HCT116 (cell line): Measurements from ENCODE around the gene RBX1. TPM values are rescaled to one million over a fixed set of nuclear protein-coding genes. Genes with fewer than 3 reads are reported as not detected.

Experiments used
- ATAC-seq: fragments of 200-7000 bp; cut with Tn5 transposase; 2 replicates; pipeline ENCODE4 v1.9.1; 2020; ENCODE audit warnings: mild to moderate bottlenecking, moderate library complexity
- BruUV-seq: library from RNA; stranded (reverse); fragments of 400-500 nt; replicated peaks from 2 replicates; lab custom pipeline; 2021; lab: Mats Ljungman, UMichigan
- CTCF ChIA-PET: fragments of 300-600 bp; sonication (Branson Sonifier 250); formaldehyde crosslinking; loops from one replicate; lab custom pipeline; 2021; ENCODE audit warnings: antibody characterized with exemption; lab: Charles Lee
- POLR2A ChIA-PET: fragments of 300-600, 350-600 bp; sonication (Branson Sonifier 250); formaldehyde crosslinking; loops from one replicate; lab custom pipeline; 2021; ENCODE audit warnings: antibody characterized with exemption; lab: Charles Lee
- RAD21 ChIA-PET, 2 experiments: fragments of 300-600 bp; sonication (Branson Sonifier 250); formaldehyde crosslinking; loops; one replicate each; lab custom pipeline; 2023; ENCODE audit warnings: low total read pairs in 2 of 2; ENCODE audit not compliant: uncharacterized antibody in 2 of 2, unreplicated experiment in 2 of 2, low non-redundant PET in 1 of 2; lab: Charles Lee
- DNase-seq: peaks from one replicate; pipeline ENCODE4 v3.0.0-alpha.2; 2010; ENCODE audit warnings: low read depth, low spot score
- H2AFZ ChIP-seq: fragments of 200-600 bp; shearing (Covaris generic), sonication (generic); 2 replicates; pipeline ENCODE4 v1.6.1; 2017; ENCODE audit warnings: low read depth, mixed run types, mixed read lengths, antibody characterized with exemption, low read length; ENCODE audit not compliant: poor library complexity, severe bottlenecking
- H3K27ac ChIP-seq: 2 replicates; pipeline ENCODE4 v1.5.1; 2012; ENCODE audit warnings: low read depth, low read length
- H3K27me3 ChIP-seq: fragments of 200-600 bp; sonication (generic); 2 replicates; pipeline ENCODE4 v1.6.1; 2016; ENCODE audit warnings: mixed run types, low read length, mixed read lengths; ENCODE audit not compliant: insufficient read depth
- H3K36me3 ChIP-seq, 2 experiments: fragments of 200-500 bp in 1 of 2; fragments of 200-600 bp in 1 of 2; sonication (Bioruptor generic) in 1 of 2; sonication (generic) in 1 of 2; 2 replicates each; pipeline versions ENCODE4 v1.5.1 to v1.6.1; 2014 to 2016; ENCODE audit warnings: low read length in 2 of 2, inconsistent platforms in 1 of 2, mixed read lengths in 1 of 2, mixed run types in 1 of 2; ENCODE audit not compliant: insufficient read depth in 2 of 2, control insufficient read depth in 1 of 2
- H3K4me1 ChIP-seq, 2 experiments: fragments of 200-600 bp in 1 of 2; sonication (generic) in 1 of 2; 2 replicates each; pipeline versions ENCODE4 v1.5.1 to v1.6.1; 2012 to 2017; ENCODE audit warnings: low read length in 2 of 2, inconsistent platforms in 1 of 2, mild to moderate bottlenecking in 1 of 2, mixed read lengths in 1 of 2, mixed run types in 1 of 2, moderate library complexity in 1 of 2; ENCODE audit not compliant: insufficient read depth in 2 of 2, control insufficient read depth in 1 of 2
- H3K4me2 ChIP-seq: fragments of 200-600 bp; sonication (generic); 2 replicates; pipeline ENCODE4 v1.6.1; 2017; ENCODE audit warnings: mixed run types, low read length, mixed read lengths
- H3K4me3 ChIP-seq, 2 experiments: fragments of 200-600 bp in 1 of 2; sonication (generic) in 1 of 2; replicated peaks in 1 of 2; 2 replicates each; pipeline ENCODE4 v1.5.1; 2011 to 2016; ENCODE audit warnings: low read length in 2 of 2, control low read depth in 1 of 2, low read depth in 1 of 2, mild to moderate bottlenecking in 1 of 2, mixed read lengths in 1 of 2, mixed run types in 1 of 2
- H3K79me2 ChIP-seq: fragments of 200-600 bp; sonication (generic); 2 replicates; pipeline ENCODE4 v1.6.1; 2017; ENCODE audit warnings: mild to moderate bottlenecking, mixed run types, low read length, moderate library complexity, mixed read lengths; ENCODE audit not compliant: insufficient read depth
- H3K9ac ChIP-seq: fragments of 200-600 bp; sonication (generic); 2 replicates; pipeline ENCODE4 v1.6.1; 2016; ENCODE audit warnings: low read length, mixed read lengths
- H3K9me2 ChIP-seq: fragments of 200-600 bp; sonication (generic), shearing (Covaris generic); 2 replicates; pipeline ENCODE4 v1.6.1; 2017; ENCODE audit warnings: mixed run types, mild to moderate bottlenecking, moderate library complexity; ENCODE audit not compliant: insufficient read depth
- H3K9me3 ChIP-seq, 2 experiments: fragments of 200-500 bp in 1 of 2; fragments of 200-600 bp in 1 of 2; sonication (Bioruptor generic) in 1 of 2; sonication (generic) in 1 of 2; 2 replicates each; pipeline ENCODE4 v1.6.1; 2014 to 2017; ENCODE audit warnings: low read length in 2 of 2, mixed read lengths in 2 of 2, inconsistent platforms in 1 of 2, low read depth in 1 of 2, mild to moderate bottlenecking in 1 of 2, mixed run types in 1 of 2, moderate library complexity in 1 of 2; ENCODE audit not compliant: control insufficient read depth in 1 of 2, insufficient read depth in 1 of 2
- H4K20me1 ChIP-seq: fragments of 200-600 bp; sonication (generic), shearing (Covaris generic); 2 replicates; pipeline ENCODE4 v1.6.1; 2017; ENCODE audit warnings: mixed run types, mild to moderate bottlenecking, moderate library complexity; ENCODE audit not compliant: insufficient read depth
- ELF1 ChIP-seq: IDR thresholded peaks from 2 replicates; pipeline ENCODE4 v1.6.1; 2012; ENCODE audit warnings: low read depth, borderline replicate concordance
- EZH2 ChIP-seq: fragments of 200-600 bp; sonication (generic); IDR thresholded peaks from 2 replicates; pipeline ENCODE4 v1.6.1; 2017; ENCODE audit warnings: antibody characterized with exemption, mixed run types
- FOSL1 ChIP-seq: IDR thresholded peaks from 2 replicates; pipeline ENCODE4 v1.6.1; 2012; ENCODE audit warnings: low read depth
- POLR2AphosphoS5 ChIP-seq: IDR thresholded peaks from 2 replicates; pipeline ENCODE4 v1.6.1; 2011; ENCODE audit warnings: mild to moderate bottlenecking, low read depth, low read length, moderate library complexity
- SP1 ChIP-seq: IDR thresholded peaks from 2 replicates; pipeline ENCODE4 v1.6.1; 2012; ENCODE audit warnings: low read depth
- SRF ChIP-seq: IDR thresholded peaks from 2 replicates; pipeline ENCODE4 v1.6.1; 2012; ENCODE audit warnings: low read depth
- YY1 ChIP-seq: IDR thresholded peaks from 2 replicates; pipeline ENCODE4 v1.6.1; 2011; ENCODE audit warnings: low read length, low read depth, moderate library complexity, mild to moderate bottlenecking; ENCODE audit not compliant: insufficient replicate concordance; ENCODE audit errors: extremely low read depth
- ZNF274 ChIP-seq: fragments of 200-500 bp; sonication (Bioruptor generic); IDR thresholded peaks from 2 replicates; pipeline ENCODE4 v1.6.1; 2014; ENCODE audit warnings: mild to moderate bottlenecking, low read depth, low read length, inconsistent platforms
- intact Hi-C: fragments of 100-400 bp; cut with micrococcal nuclease; formaldehyde crosslinking; loops from 2 replicates; pipeline ENCODE4 v1.10.0; 2022
- total RNA-seq: library from RNA; stranded (reverse); gene quantifications from one replicate; pipeline ENCODE4 v1.2.1, GENCODE V29; 2021; ENCODE audit not compliant: unreplicated experiment
- TF ChIP-seq, protein P1 (sequence below): IDR thresholded peaks from 2 replicates; pipeline ENCODE4 v1.6.1; 2012; ENCODE audit warnings: low read depth
- TF ChIP-seq, protein P2 (sequence below): IDR thresholded peaks from 2 replicates; pipeline ENCODE4 v1.6.1; 2012

The RBX1 gene
- total RNA-seq, 1 experiment from 2014 or later: 51.2 TPM

DNA sequence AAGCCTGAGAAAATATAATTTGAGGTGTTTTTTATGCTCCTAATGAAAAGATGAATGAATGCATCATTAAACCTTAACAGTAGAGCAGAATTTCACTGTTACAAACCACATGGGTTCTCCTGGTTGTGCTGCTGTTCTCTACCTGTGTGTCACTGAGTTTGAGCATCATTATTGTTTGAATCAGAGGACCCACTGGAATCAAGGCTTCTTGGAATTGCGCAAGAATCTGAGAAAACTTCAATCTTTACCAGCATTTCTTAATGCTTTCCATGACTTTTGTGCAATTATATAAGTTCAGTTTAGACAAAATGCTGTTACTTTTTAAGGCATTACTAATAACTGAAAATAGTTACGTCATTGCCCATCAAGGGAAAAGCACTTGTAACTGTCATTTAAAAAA lies 18.8 kb upstream of the RBX1 start (continued):
- TF ChIP-seq, protein P1, sequence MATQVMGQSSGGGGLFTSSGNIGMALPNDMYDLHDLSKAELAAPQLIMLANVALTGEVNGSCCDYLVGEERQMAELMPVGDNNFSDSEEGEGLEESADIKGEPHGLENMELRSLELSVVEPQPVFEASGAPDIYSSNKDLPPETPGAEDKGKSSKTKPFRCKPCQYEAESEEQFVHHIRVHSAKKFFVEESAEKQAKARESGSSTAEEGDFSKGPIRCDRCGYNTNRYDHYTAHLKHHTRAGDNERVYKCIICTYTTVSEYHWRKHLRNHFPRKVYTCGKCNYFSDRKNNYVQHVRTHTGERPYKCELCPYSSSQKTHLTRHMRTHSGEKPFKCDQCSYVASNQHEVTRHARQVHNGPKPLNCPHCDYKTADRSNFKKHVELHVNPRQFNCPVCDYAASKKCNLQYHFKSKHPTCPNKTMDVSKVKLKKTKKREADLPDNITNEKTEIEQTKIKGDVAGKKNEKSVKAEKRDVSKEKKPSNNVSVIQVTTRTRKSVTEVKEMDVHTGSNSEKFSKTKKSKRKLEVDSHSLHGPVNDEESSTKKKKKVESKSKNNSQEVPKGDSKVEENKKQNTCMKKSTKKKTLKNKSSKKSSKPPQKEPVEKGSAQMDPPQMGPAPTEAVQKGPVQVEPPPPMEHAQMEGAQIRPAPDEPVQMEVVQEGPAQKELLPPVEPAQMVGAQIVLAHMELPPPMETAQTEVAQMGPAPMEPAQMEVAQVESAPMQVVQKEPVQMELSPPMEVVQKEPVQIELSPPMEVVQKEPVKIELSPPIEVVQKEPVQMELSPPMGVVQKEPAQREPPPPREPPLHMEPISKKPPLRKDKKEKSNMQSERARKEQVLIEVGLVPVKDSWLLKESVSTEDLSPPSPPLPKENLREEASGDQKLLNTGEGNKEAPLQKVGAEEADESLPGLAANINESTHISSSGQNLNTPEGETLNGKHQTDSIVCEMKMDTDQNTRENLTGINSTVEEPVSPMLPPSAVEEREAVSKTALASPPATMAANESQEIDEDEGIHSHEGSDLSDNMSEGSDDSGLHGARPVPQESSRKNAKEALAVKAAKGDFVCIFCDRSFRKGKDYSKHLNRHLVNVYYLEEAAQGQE: no peak
- no peak for TF ChIP-seq ZNF274
- TF ChIP-seq SRF: no peak
- no peak for TF ChIP-seq POLR2AphosphoS5
- no peak for TF ChIP-seq SP1
- no peak for TF ChIP-seq YY1

DNA sequence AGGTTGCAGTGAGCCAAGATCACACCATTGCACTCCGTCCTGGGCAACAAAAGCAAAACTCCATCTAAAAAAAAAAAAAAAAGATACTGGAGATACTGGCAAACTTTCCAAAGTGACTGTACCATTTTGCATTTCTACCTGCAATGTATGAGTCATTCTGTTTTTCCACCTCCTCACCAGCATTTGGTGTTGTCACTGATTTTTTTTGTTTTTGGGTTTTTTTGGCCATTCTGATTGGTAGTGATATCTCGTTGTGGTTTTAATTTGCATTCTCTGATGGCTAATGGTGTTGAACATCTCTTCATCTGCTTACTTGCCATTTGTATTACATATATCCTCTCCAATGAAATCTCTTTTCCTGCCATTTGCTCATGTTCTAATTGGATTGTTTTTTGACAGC lies 12.0 kb upstream of the RBX1 start:
- H3K4me1 ChIP-seq: no peaks in the 10 kb centered on the region
- no peaks in the 10 kb centered on the region for H3K36me3 ChIP-seq
- DNase-seq (no peak), ATAC-seq (no peak)
- no peak overlapping the region for H2AFZ ChIP-seq
- no peaks in the 10 kb centered on the region for H3K27me3 ChIP-seq
- no peak overlapping the region for H3K9ac ChIP-seq
- no peaks in the 10 kb centered on the region for H4K20me1 ChIP-seq
- intact Hi-C loops: no loop called here
- H3K9me2 ChIP-seq: no peaks in the 10 kb centered on the region
- H3K79me2 ChIP-seq: no peaks in the 10 kb centered on the region
- H3K27ac ChIP-seq: no peak overlapping the region
- ChIA-PET RAD21 (no interaction called here), POLR2A (no interaction called here), CTCF (no interaction called here)
- TF ChIP-seq ZNF274 (no peak), ELF1 (no peak), EZH2 (no peak), YY1 (no peak), FOSL1 (no peak)
- TF ChIP-seq, protein P2, sequence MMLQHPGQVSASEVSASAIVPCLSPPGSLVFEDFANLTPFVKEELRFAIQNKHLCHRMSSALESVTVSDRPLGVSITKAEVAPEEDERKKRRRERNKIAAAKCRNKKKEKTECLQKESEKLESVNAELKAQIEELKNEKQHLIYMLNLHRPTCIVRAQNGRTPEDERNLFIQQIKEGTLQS: no peak
- TF ChIP-seq, protein P1: no peak
- no peaks in the 10 kb centered on the region for H3K9me3 ChIP-seq
- no peak overlapping the region for H3K4me2 ChIP-seq
- BruUV-seq: no TSS peak
- H3K4me3 ChIP-seq: no peak overlapping the region
